HepG2 (cell line): ENCODE results near the gene RPS27A. TPM values are rescaled to one million over a fixed set of nuclear protein-coding genes. Genes with fewer than 3 reads are reported as not detected.

Experiments used
- HIVEP1 ChIP-seq: sonication (generic); formaldehyde crosslinking; IDR thresholded peaks from 2 replicates; pipeline ENCODE4 v1.4.0; 2020; ENCODE audit warnings: mild to moderate bottlenecking, missing genetic modification reagents
- KAT2B ChIP-seq: fragments of 150-350 bp; IDR thresholded peaks from 2 replicates; pipeline ENCODE4 v1.6.1; 2014; ENCODE audit warnings: low read depth, low read length, borderline replicate concordance
- KDM1A ChIP-seq: IDR thresholded peaks from 2 replicates; pipeline ENCODE4 v1.6.1; 2016; ENCODE audit warnings: missing compliant biosample characterization
- RBAK ChIP-seq: sonication (generic); formaldehyde crosslinking; IDR thresholded peaks from 2 replicates; pipeline ENCODE4 v1.5.1; 2020; ENCODE audit warnings: mild to moderate bottlenecking, missing genetic modification reagents
- SIX1 ChIP-seq: sonication (generic); formaldehyde crosslinking; IDR thresholded peaks from 2 replicates; pipeline ENCODE4 v1.4.0; 2020; ENCODE audit warnings: missing genetic modification reagents, borderline replicate concordance
- ZFYVE20 ChIP-seq: sonication (generic); formaldehyde crosslinking; IDR thresholded peaks from 2 replicates; pipeline ENCODE4 v1.8.0; 2023; ENCODE audit warnings: low read depth, mild to moderate bottlenecking, moderate library complexity, missing genetic modification reagents, borderline replicate concordance
- ZNF232 ChIP-seq: sonication (generic); formaldehyde crosslinking; IDR thresholded peaks from 2 replicates; pipeline ENCODE4 v1.4.0; 2020; ENCODE audit warnings: missing genetic modification reagents, borderline replicate concordance
- ZNF782 ChIP-seq: sonication (generic); formaldehyde crosslinking; IDR thresholded peaks from 2 replicates; pipeline ENCODE4 v1.4.0; 2020; ENCODE audit warnings: missing genetic modification reagents, mild to moderate bottlenecking, borderline replicate concordance
- ZSCAN29 ChIP-seq: sonication (generic); formaldehyde crosslinking; conservative IDR thresholded peaks from 2 replicates; pipeline ENCODE4 v1.4.0; 2020; ENCODE audit warnings: mild to moderate bottlenecking, missing genetic modification reagents
- polyA plus RNA-seq, 8 experiments: library from polyadenylated mRNA; depleted of rRNA in 3 of 8; stranded (reverse) in 7 of 8; unstranded in 1 of 8; fragments of >200 nt; fragmentation: Illumina TruSeq in 4 of 8; extraction: Trizol in 4 of 8; gene quantifications; 2 replicates each; pipeline versions ENCODE4 v1.2.1 to v1.2.3, GENCODE V29; 2011 to 2016; ENCODE audit warnings: low read depth in 4 of 8, missing spikeins in 1 of 8, mixed read lengths in 1 of 8; ENCODE audit not compliant: insufficient read depth in 1 of 8
- total RNA-seq, 5 experiments: library from RNA; depleted of rRNA; stranded (reverse); fragments of >200 nt; fragmentation: Illumina TruSeq; extraction: Trizol; gene quantifications; 2 replicates each; pipeline ENCODE4 v1.2.3, GENCODE V29; 2016; ENCODE audit warnings: low read depth in 1 of 5
- TF ChIP-seq, protein P1 (sequence below): sonication (generic); formaldehyde crosslinking; IDR thresholded peaks from 2 replicates; pipeline ENCODE4 v1.4.0; 2020; ENCODE audit warnings: mild to moderate bottlenecking, low read depth, missing genetic modification reagents
- TF ChIP-seq, protein P2 (sequence below): sonication (generic); formaldehyde crosslinking; IDR thresholded peaks from 2 replicates; pipeline ENCODE4 v1.5.0; 2020; ENCODE audit warnings: mild to moderate bottlenecking, missing genetic modification reagents
- TF ChIP-seq, protein P3 (sequence below): sonication (generic); formaldehyde crosslinking; IDR thresholded peaks from 2 replicates; pipeline ENCODE4 v1.4.0; 2020; ENCODE audit warnings: missing genetic modification reagents, borderline replicate concordance
- TF ChIP-seq, protein P4 (sequence below): sonication (generic); formaldehyde crosslinking; IDR thresholded peaks from 2 replicates; pipeline ENCODE4 v1.4.0; 2020; ENCODE audit warnings: missing genetic modification reagents, borderline replicate concordance
- TF ChIP-seq, protein P5 (sequence below): sonication (generic); formaldehyde crosslinking; IDR thresholded peaks from 2 replicates; pipeline ENCODE4 v1.4.0; 2020; ENCODE audit warnings: missing genetic modification reagents
- TF ChIP-seq, protein P6 (sequence below): sonication (generic); formaldehyde crosslinking; IDR thresholded peaks from 2 replicates; pipeline ENCODE4 v1.4.0; 2020; ENCODE audit warnings: missing genetic modification reagents

The RPS27A gene
- total and polyA plus RNA-seq, 2 of the 13 experiments (the other 11 are each of a cell fraction or from before 2014, with no cell fraction given): 2,779 to 3,269 TPM

DNA sequence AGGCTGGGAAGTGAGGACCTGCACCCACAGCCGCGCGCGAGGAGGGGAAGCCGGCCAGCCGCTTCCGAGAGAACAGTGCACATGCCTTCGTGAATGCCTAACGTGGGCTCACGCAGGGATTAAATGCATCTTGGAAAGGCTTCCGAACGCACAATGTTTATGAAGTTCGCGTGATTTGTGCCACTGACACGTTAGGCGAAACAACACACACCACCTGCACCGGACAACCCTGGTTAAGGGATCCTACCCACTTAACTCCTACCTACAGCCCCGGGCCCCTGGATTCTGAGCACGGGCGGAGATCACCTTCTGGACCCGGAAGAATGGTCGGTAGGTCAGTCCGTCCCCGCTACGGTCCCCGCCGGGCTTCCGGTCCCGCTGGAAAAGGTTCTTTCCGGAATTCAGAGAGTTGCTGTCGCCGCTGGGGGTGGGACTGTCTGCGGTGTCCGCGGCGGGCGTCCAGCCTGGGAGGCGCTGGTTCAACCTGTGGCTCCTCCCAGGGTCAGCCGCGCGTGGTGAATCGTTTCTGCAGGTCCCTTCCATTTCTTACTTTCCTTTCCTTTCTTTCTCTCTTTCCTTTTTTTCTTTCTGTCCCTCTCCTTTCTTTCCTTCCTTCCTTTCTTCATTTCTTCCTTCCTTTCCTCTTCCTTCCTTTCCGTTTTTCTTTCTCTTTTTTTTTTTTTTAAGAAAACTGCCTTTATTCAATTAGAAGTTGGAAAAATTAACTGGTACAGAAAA lies 36.6 kb downstream of the RPS27A start, which contains the start of gene MTIF2 (continued):
- TF ChIP-seq, protein P1, sequence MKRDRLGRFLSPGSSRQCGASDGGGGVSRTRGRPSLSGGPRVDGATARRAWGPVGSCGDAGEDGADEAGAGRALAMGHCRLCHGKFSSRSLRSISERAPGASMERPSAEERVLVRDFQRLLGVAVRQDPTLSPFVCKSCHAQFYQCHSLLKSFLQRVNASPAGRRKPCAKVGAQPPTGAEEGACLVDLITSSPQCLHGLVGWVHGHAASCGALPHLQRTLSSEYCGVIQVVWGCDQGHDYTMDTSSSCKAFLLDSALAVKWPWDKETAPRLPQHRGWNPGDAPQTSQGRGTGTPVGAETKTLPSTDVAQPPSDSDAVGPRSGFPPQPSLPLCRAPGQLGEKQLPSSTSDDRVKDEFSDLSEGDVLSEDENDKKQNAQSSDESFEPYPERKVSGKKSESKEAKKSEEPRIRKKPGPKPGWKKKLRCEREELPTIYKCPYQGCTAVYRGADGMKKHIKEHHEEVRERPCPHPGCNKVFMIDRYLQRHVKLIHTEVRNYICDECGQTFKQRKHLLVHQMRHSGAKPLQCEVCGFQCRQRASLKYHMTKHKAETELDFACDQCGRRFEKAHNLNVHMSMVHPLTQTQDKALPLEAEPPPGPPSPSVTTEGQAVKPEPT (CRISPR knock-in tag): peak; percentile 81; the same call in 1 of the 2 replicates
- TF ChIP-seq, protein P2, sequence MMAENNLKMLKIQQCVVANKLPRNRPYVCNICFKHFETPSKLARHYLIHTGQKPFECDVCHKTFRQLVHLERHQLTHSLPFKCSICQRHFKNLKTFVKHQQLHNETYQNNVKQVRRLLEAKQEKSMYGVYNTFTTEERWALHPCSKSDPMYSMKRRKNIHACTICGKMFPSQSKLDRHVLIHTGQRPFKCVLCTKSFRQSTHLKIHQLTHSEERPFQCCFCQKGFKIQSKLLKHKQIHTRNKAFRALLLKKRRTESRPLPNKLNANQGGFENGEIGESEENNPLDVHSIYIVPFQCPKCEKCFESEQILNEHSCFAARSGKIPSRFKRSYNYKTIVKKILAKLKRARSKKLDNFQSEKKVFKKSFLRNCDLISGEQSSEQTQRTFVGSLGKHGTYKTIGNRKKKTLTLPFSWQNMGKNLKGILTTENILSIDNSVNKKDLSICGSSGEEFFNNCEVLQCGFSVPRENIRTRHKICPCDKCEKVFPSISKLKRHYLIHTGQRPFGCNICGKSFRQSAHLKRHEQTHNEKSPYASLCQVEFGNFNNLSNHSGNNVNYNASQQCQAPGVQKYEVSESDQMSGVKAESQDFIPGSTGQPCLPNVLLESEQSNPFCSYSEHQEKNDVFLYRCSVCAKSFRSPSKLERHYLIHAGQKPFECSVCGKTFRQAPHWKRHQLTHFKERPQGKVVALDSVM (CRISPR knock-in tag): peak; percentile 99
- TF ChIP-seq ZNF782 (peak; percentile 93), ZNF232 (peak; percentile 81), RBAK (CRISPR knock-in tag) (no peak), HIVEP1 (CRISPR knock-in tag) (peak; percentile 94), KDM1A (no peak), ZSCAN29 (CRISPR knock-in tag) (peak; percentile 92; the same call in 1 of the 2 replicates), ZFYVE20 (CRISPR knock-in tag) (no peak), SIX1 (peak; percentile 81; the same call in 1 of the 2 replicates), KAT2B (no peak)
- TF ChIP-seq, protein P3, sequence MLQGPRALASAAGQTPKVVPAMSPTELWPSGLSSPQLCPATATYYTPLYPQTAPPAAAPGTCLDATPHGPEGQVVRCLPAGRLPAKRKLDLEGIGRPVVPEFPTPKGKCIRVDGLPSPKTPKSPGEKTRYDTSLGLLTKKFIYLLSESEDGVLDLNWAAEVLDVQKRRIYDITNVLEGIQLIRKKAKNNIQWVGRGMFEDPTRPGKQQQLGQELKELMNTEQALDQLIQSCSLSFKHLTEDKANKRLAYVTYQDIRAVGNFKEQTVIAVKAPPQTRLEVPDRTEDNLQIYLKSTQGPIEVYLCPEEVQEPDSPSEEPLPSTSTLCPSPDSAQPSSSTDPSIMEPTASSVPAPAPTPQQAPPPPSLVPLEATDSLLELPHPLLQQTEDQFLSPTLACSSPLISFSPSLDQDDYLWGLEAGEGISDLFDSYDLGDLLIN (CRISPR knock-in tag): peak; percentile 74; the same call in 1 of the 2 replicates
- TF ChIP-seq, protein P4, sequence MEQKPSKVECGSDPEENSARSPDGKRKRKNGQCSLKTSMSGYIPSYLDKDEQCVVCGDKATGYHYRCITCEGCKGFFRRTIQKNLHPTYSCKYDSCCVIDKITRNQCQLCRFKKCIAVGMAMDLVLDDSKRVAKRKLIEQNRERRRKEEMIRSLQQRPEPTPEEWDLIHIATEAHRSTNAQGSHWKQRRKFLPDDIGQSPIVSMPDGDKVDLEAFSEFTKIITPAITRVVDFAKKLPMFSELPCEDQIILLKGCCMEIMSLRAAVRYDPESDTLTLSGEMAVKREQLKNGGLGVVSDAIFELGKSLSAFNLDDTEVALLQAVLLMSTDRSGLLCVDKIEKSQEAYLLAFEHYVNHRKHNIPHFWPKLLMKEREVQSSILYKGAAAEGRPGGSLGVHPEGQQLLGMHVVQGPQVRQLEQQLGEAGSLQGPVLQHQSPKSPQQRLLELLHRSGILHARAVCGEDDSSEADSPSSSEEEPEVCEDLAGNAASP (CRISPR knock-in tag): peak; percentile 74; the same call in 1 of the 2 replicates
- TF ChIP-seq, protein P5, sequence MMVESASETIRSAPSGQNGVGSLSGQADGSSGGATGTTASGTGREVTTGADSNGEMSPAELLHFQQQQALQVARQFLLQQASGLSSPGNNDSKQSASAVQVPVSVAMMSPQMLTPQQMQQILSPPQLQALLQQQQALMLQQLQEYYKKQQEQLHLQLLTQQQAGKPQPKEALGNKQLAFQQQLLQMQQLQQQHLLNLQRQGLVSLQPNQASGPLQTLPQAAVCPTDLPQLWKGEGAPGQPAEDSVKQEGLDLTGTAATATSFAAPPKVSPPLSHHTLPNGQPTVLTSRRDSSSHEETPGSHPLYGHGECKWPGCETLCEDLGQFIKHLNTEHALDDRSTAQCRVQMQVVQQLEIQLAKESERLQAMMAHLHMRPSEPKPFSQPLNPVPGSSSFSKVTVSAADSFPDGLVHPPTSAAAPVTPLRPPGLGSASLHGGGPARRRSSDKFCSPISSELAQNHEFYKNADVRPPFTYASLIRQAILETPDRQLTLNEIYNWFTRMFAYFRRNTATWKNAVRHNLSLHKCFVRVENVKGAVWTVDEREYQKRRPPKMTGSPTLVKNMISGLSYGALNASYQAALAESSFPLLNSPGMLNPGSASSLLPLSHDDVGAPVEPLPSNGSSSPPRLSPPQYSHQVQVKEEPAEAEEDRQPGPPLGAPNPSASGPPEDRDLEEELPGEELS (CRISPR knock-in tag): peak; percentile 86
- TF ChIP-seq, protein P6, sequence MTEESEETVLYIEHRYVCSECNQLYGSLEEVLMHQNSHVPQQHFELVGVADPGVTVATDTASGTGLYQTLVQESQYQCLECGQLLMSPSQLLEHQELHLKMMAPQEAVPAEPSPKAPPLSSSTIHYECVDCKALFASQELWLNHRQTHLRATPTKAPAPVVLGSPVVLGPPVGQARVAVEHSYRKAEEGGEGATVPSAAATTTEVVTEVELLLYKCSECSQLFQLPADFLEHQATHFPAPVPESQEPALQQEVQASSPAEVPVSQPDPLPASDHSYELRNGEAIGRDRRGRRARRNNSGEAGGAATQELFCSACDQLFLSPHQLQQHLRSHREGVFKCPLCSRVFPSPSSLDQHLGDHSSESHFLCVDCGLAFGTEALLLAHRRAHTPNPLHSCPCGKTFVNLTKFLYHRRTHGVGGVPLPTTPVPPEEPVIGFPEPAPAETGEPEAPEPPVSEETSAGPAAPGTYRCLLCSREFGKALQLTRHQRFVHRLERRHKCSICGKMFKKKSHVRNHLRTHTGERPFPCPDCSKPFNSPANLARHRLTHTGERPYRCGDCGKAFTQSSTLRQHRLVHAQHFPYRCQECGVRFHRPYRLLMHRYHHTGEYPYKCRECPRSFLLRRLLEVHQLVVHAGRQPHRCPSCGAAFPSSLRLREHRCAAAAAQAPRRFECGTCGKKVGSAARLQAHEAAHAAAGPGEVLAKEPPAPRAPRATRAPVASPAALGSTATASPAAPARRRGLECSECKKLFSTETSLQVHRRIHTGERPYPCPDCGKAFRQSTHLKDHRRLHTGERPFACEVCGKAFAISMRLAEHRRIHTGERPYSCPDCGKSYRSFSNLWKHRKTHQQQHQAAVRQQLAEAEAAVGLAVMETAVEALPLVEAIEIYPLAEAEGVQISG (CRISPR knock-in tag): peak; percentile 98
